ENCODE measurements around the gene RFX5. TPM values are rescaled to one million over a fixed set of nuclear protein-coding genes. Genes with fewer than 3 reads are reported as not detected.

The RFX5 gene
- total RNA-seq, 1 experiment from 2014 or later: 52.7 TPM

GRCh38 chr1:151312411-151312810 lies 34.6 kb downstream of the RFX5 start (continued):
- TF ChIP-seq REST (IDR thresholded peaks at IDR 0.05; ENCODE audit: low read depth) (no peak), CBX3 (IDR thresholded peaks at IDR 0.05; ENCODE audit: low read depth) (no peak), EZH2phosphoT487 (IDR thresholded peaks at IDR 0.05; ENCODE audit: borderline replicate concordance) (no peak), ZBTB33 (IDR thresholded peaks at IDR 0.05; ENCODE audit: extremely low read depth, insufficient replicate concordance, low read length) (no peak), SRF (IDR thresholded peaks at IDR 0.05; ENCODE audit: low read depth) (no peak), RAD21 (IDR thresholded peaks at IDR 0.05; ENCODE audit: low read depth) (no peak), EGR1 (IDR thresholded peaks at IDR 0.05; ENCODE audit: low read depth) (no peak), SIN3A (IDR thresholded peaks at IDR 0.05; ENCODE audit: low read depth) (no peak), JUND (IDR thresholded peaks at IDR 0.05) (no peak), EZH2 (IDR thresholded peaks at IDR 0.05) (no peak)

Data from HCT116 (cell line).